Esophagus squamous epithelium (tissue), 5 donors: ENCODE measurements around the gene FOXO3. TPM values are rescaled to one million over a fixed set of nuclear protein-coding genes. Genes with fewer than 3 reads are reported as not detected.
"Not testable (repeated sequence)": the region's sequence is repeated elsewhere in the genome, so short reads cannot be mapped to it uniquely, and the experiment has no call there.

Source experiments
- DNase-seq: peaks from one replicate; lab custom pipeline; 2025; lab: John Stamatoyannopoulos, UW
- H3K27ac ChIP-seq, 4 donors: fragments of 200-600 bp; sonication (generic); one replicate each; pipeline ENCODE4 v1.5.1; 2016 to 2019; ENCODE audit warnings: mild to moderate bottlenecking in 1 of 4
- H3K27me3 ChIP-seq, 4 donors: fragments of 200-600 bp; sonication (generic); 1 replicate in 3 of 4; 2 replicates in 1 of 4; pipeline versions ENCODE4 v1.5.1 to v1.6.0; 2017 to 2021; ENCODE audit warnings: antibody characterized with exemption in 1 of 4
- H3K36me3 ChIP-seq, 3 donors: fragments of 200-600 bp; sonication (generic); one replicate each; pipeline ENCODE4 v1.5.1; 2016 to 2019
- H3K4me1 ChIP-seq, 3 donors: fragments of 200-600 bp; sonication (generic); one replicate each; pipeline ENCODE4 v1.5.1; 2017 to 2019
- H3K4me3 ChIP-seq, 4 donors: fragments of 200-600 bp; sonication (generic); 1 replicate in 3 of 4; 2 replicates in 1 of 4; pipeline ENCODE4 v1.5.1; 2016 to 2019; ENCODE audit warnings: mild to moderate bottlenecking in 2 of 4, moderate library complexity in 1 of 4
- H3K9me3 ChIP-seq, 3 donors: fragments of 200-600 bp; sonication (generic); one replicate each; pipeline ENCODE4 v1.5.1; 2016 to 2019
- CTCF ChIP-seq, 6 experiments: fragments of 450-650 bp in 4 of 6; fragments of 200-600 bp in 2 of 6; sonication (generic) in 2 of 6; IDR thresholded peaks; one replicate each; pipeline ENCODE4 v1.5.1; 2016 to 2019; ENCODE audit warnings: antibody characterized with exemption in 6 of 6, mild to moderate bottlenecking in 4 of 6, moderate library complexity in 4 of 6
- POLR2A ChIP-seq, 4 donors: fragments of 450-650 bp; IDR thresholded peaks; one replicate each; pipeline ENCODE4 v1.6.1; 2017; ENCODE audit warnings: antibody characterized with exemption in 4 of 4, mild to moderate bottlenecking in 4 of 4, moderate library complexity in 3 of 4
- WGBS, 2 donors: methylation state at CpG; one replicate each; pipeline ENCODE4 v1.1.5; 2018; 5-methylcytosine and 5-hydroxymethylcytosine counted together
- intact Hi-C: fragments of 100-400 bp; cut with DNase I; formaldehyde crosslinking; loops from one replicate; pipeline ENCODE4 v1.15.0; 2022
- total RNA-seq, 4 donors: library from RNA; depleted of rRNA; stranded (reverse); fragments of >200 nt; gene quantifications; one replicate each; pipeline ENCODE4 v1.1.0, GENCODE V29; 2016
- donor health status: DM: yes; HTN: yes; CAD: no.

FOXO3 gene
- total RNA-seq, 4 donors from 2014 or later, result 30.3 to 80.7 (median 34.3) TPM

DNA sequence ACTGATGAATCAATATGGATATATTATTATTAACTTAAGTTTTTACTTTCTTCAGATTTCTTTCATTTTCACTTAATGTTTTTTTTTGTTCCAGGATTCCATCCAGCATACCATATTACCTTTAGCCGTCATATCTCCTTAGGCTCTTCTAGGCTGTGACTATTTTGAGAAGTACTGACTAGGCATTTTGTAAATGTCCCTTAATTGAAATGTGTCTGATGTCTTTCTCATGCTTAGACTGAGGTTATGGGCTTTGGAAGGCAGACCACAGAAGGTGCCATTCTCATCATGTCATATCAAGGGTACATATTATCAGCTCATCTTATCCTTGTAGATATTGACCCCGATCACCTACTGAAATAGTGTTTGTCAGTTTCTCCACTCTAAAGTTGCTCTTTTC, 101.3 kb downstream of the FOXO3 start:
- intact Hi-C loops, result no loop called here
- H3K4me3 ChIP-seq, result no peak overlapping the region
- H3K4me1 ChIP-seq, result peaks cover 4 to 56% (median 21%) of the 10 kb centered on the region in 3 donors
- no peak for DNase-seq
- H3K27me3 ChIP-seq, result no peaks in the 10 kb centered on the region
- WGBS, 2 donors, result 85 to 90% methylated on average over 2 of the region's 2 CpGs
- H3K27ac ChIP-seq, result no peak overlapping the region
- no peaks in the 10 kb centered on the region for H3K9me3 ChIP-seq
- TF ChIP-seq CTCF (IDR thresholded peaks at IDR 0.05) (no peak), POLR2A (IDR thresholded peaks at IDR 0.05) (no peak)
- H3K36me3 ChIP-seq, result peaks cover 0 to 37% (median 6%) of the 10 kb centered on the region in 3 donors

GRCh38 chr6:108662702-108663101, 102.0 kb downstream of the FOXO3 start:
- intact Hi-C loops, result no loop called here
- Histone ChIP-seq H3K27ac (no peak overlapping the region), H3K36me3 (peaks cover 0 to 40% (median 6%) of the 10 kb centered on the region in 3 donors), H3K9me3 (no peaks in the 10 kb centered on the region), H3K27me3 (no peaks in the 10 kb centered on the region), H3K4me1 (peaks cover 4 to 56% (median 20%) of the 10 kb centered on the region in 3 donors), H3K4me3 (no peak overlapping the region)
- DNase-seq, result no peak
- no peak for TF ChIP-seq POLR2A (IDR thresholded peaks at IDR 0.05)
- TF ChIP-seq CTCF (IDR thresholded peaks at IDR 0.05), result no peak
- 90 to 100% methylated on average over 2 of the region's 2 CpGs for WGBS, 2 donors

DNA sequence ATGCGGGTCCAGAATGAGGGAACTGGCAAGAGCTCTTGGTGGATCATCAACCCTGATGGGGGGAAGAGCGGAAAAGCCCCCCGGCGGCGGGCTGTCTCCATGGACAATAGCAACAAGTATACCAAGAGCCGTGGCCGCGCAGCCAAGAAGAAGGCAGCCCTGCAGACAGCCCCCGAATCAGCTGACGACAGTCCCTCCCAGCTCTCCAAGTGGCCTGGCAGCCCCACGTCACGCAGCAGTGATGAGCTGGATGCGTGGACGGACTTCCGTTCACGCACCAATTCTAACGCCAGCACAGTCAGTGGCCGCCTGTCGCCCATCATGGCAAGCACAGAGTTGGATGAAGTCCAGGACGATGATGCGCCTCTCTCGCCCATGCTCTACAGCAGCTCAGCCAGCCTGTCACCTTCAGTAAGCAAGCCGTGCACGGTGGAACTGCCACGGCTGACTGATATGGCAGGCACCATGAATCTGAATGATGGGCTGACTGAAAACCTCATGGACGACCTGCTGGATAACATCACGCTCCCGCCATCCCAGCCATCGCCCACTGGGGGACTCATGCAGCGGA, 102.9 kb downstream of the FOXO3 start:
- Histone ChIP-seq H3K4me1 (peaks cover 4 to 54% (median 18%) of the 10 kb centered on the region in 3 donors), H3K36me3 (peaks cover 0 to 48% (median 6%) of the 10 kb centered on the region in 3 donors)
- WGBS, 2 donors, result 97 to 100% methylated on average over 2 to 6 of the region's 30 CpGs
- intact Hi-C loops, H3K9me3 ChIP-seq, H3K27me3 ChIP-seq, H3K4me3 ChIP-seq, DNase-seq, H3K27ac ChIP-seq: not testable (repeated sequence)

DNA sequence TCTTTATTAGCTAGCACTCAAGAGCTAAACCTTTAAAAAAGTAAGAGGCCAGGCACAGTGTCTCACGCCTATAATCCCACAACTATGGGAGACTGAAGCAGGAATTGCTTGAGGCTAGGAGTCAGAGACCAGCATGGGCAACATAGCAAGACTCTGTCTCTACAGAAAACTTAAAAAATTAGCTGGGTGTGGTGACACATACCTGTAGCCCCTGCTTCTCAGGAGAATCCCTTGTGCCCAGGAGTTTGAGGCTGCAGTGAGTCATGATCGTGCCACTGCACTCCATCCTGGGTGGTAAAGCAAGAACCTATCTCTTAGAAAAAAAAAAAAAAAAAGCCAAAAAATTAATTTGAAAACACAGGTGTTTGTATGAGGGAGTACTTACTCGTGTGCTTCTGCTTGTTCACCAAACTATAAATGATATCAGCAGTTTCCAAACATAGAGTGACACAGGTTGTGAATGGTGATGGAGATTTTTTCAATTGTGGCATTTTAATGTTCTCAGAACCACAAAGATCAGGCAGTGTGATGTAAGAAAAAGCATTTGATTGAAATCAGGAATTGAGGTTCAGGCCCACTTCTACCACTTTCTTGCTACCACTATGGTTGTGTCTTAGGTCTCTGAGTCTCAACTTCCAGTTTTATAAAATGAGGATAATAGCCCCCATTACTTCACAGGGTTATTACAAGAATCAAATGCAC, 104.9 kb downstream of the FOXO3 start:
- Histone ChIP-seq H3K27ac (no peak overlapping the region), H3K4me3 (no peak overlapping the region), H3K9me3 (no peaks in the 10 kb centered on the region), H3K36me3 (peaks cover 0 to 62% (median 6%) of the 10 kb centered on the region in 3 donors), H3K27me3 (no peaks in the 10 kb centered on the region), H3K4me1 (peaks cover 0 to 49% (median 20%) of the 10 kb centered on the region in 3 donors)
- no peak for DNase-seq
- WGBS, 2 donors, result 66 to 72% methylated on average over 3 of the region's 3 CpGs
- TF ChIP-seq CTCF (IDR thresholded peaks at IDR 0.05), result no peak
- TF ChIP-seq POLR2A (IDR thresholded peaks at IDR 0.05), result no peak
- intact Hi-C loops, result no loop called here

- intact Hi-C loops, result no loop called here
- no peak overlapping the region for H3K27ac ChIP-seq
- 89 to 97% methylated on average over 3 of the region's 4 CpGs for WGBS, 2 donors
- no peak overlapping the region for H3K4me3 ChIP-seq
- no peak for DNase-seq
- TF ChIP-seq POLR2A (IDR thresholded peaks at IDR 0.05) (no peak), CTCF (IDR thresholded peaks at IDR 0.05) (no peak)
- H3K27me3 ChIP-seq, result no peaks in the 10 kb centered on the region
- H3K36me3 ChIP-seq, result peaks cover 0 to 62% (median 6%) of the 10 kb centered on the region in 3 donors
- peaks cover 0 to 49% (median 26%) of the 10 kb centered on the region in 3 donors for H3K4me1 ChIP-seq
- H3K9me3 ChIP-seq, result no peaks in the 10 kb centered on the region
Measured at GRCh38 chr6:108666656-108667260, 106.0 kb downstream of the FOXO3 start.
